ENCODE results near the gene PDZD8.

Gene PDZD8

DNA sequence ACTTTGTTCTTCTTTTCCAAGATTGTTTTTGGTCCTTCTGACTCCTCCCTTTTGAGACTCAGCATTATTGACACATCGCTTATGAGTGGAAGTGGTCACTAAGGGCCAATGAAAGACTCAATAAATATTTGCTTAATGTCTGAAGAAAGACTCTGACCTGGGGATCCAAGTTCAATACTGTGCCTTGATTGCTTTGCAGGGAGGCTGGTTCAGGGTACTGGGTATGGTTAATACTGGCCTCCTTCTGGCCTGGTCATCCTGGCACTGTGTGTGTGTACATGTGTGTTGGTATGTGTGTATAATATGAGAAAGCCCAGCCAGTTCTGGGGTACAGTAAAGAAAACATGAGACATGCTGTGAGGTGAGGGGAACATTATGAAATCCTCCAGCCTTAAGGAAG, 7.6 kb upstream of the PDZD8 start:
- Histone ChIP-seq H3K27ac (ENCODE audit: low read depth, low read length, poor library complexity, severe bottlenecking) (no peak overlapping the region), H4K20me1 (ENCODE audit: insufficient read depth, low read length) (no peaks in the 10 kb centered on the region), H3K36me3 (ENCODE audit: insufficient read depth, low read length) (no peaks in the 10 kb centered on the region), H2AFZ (ENCODE audit: low read length) (no peak overlapping the region), H3K79me2 (ENCODE audit: insufficient read depth, low read length) (no peaks in the 10 kb centered on the region), H3K27me3 (ENCODE audit: insufficient read depth, low read length) (no peaks in the 10 kb centered on the region), H3K9me3 (ENCODE audit: low read length) (no peaks in the 10 kb centered on the region), H3K9me2 (ENCODE audit: low read depth, low read length) (no peaks in the 10 kb centered on the region), H3K4me3 (ENCODE audit: low read depth, low read length, poor library complexity, severe bottlenecking) (no peak overlapping the region), H3K4me1 (ENCODE audit: insufficient read depth, low read length, severe bottlenecking) (no peaks in the 10 kb centered on the region), H3K9ac (ENCODE audit: low read length) (no peak overlapping the region), H3F3A (ENCODE audit: insufficient read depth, low read length) (no peaks in the 10 kb centered on the region), H3K4me2 (ENCODE audit: low read length) (no peak overlapping the region)
- TF ChIP-seq EZH2 (IDR thresholded peaks at IDR 0.05; ENCODE audit: borderline replicate concordance, low read length) = no peak
- no peak for TF ChIP-seq CTCF (IDR thresholded peaks at IDR 0.05; ENCODE audit: low read length)

GRCh38 chr10:117374506-117375359, 507 bp downstream of the PDZD8 start:
- Histone ChIP-seq H2AFZ (ENCODE audit: low read length) (no peak overlapping the region), H3K9me2 (ENCODE audit: low read depth, low read length) (no peaks in the 10 kb centered on the region), H3K4me2 (ENCODE audit: low read length) (peak overlapping the region; percentile 98), H3K4me3 (ENCODE audit: low read depth, low read length, poor library complexity, severe bottlenecking) (peak overlapping the region; percentile 85), H3K9me3 (ENCODE audit: low read length) (no peaks in the 10 kb centered on the region), H3K27me3 (ENCODE audit: insufficient read depth, low read length) (no peaks in the 10 kb centered on the region), H3K79me2 (ENCODE audit: insufficient read depth, low read length) (peaks cover 40% of the 10 kb centered on the region), H3K27ac (ENCODE audit: low read depth, low read length, poor library complexity, severe bottlenecking) (no peak overlapping the region), H3K9ac (ENCODE audit: low read length) (peak overlapping the region; percentile 78), H4K20me1 (ENCODE audit: insufficient read depth, low read length) (no peaks in the 10 kb centered on the region), H3F3A (ENCODE audit: insufficient read depth, low read length) (no peaks in the 10 kb centered on the region), H3K36me3 (ENCODE audit: insufficient read depth, low read length) (no peaks in the 10 kb centered on the region), H3K4me1 (ENCODE audit: insufficient read depth, low read length, severe bottlenecking) (peaks cover 44% of the 10 kb centered on the region)
- TF ChIP-seq CTCF (IDR thresholded peaks at IDR 0.05; ENCODE audit: low read length) (no peak), EZH2 (IDR thresholded peaks at IDR 0.05; ENCODE audit: borderline replicate concordance, low read length) (no peak)

GRCh38 chr10:117373823-117374505, 1.3 kb downstream of the PDZD8 start:
- TF ChIP-seq CTCF (IDR thresholded peaks at IDR 0.05; ENCODE audit: low read length) (no peak), EZH2 (IDR thresholded peaks at IDR 0.05; ENCODE audit: borderline replicate concordance, low read length) (no peak)
- Histone ChIP-seq H3K4me2 (ENCODE audit: low read length) (peak overlapping the region; percentile 98), H3K27ac (ENCODE audit: low read depth, low read length, poor library complexity, severe bottlenecking) (no peak overlapping the region), H3F3A (ENCODE audit: insufficient read depth, low read length) (no peaks in the 10 kb centered on the region), H3K4me3 (ENCODE audit: low read depth, low read length, poor library complexity, severe bottlenecking) (peak overlapping the region; percentile 85), H2AFZ (ENCODE audit: low read length) (no peak overlapping the region), H3K9me3 (ENCODE audit: low read length) (no peaks in the 10 kb centered on the region), H3K27me3 (ENCODE audit: insufficient read depth, low read length) (no peaks in the 10 kb centered on the region), H3K79me2 (ENCODE audit: insufficient read depth, low read length) (peaks cover 47% of the 10 kb centered on the region), H3K4me1 (ENCODE audit: insufficient read depth, low read length, severe bottlenecking) (peaks cover 44% of the 10 kb centered on the region), H3K9me2 (ENCODE audit: low read depth, low read length) (no peaks in the 10 kb centered on the region), H3K9ac (ENCODE audit: low read length) (peak overlapping the region; percentile 78), H4K20me1 (ENCODE audit: insufficient read depth, low read length) (no peaks in the 10 kb centered on the region), H3K36me3 (ENCODE audit: insufficient read depth, low read length) (no peaks in the 10 kb centered on the region)

Data from OCI-LY1 (cell line).